Adipocyte (in vitro differentiated cells): ENCODE data around the gene MRPL49.

ENCODE experiments used
- DNase-seq: peaks from one replicate; pipeline ENCODE4 v3.0.0-alpha.2; 2015; ENCODE audit warnings: low read depth
- H3K27me3 ChIP-seq: replicated peaks from 2 replicates; pipeline ENCODE4 v1.7.0; 2013; ENCODE audit warnings: mild to moderate bottlenecking, low read length, moderate library complexity; ENCODE audit not compliant: control insufficient read depth, insufficient read depth
- H3K36me3 ChIP-seq: 2 replicates; pipeline ENCODE4 v1.7.0; 2013; ENCODE audit warnings: low read length, mild to moderate bottlenecking, moderate library complexity; ENCODE audit not compliant: control insufficient read depth, insufficient read depth, severe bottlenecking
- H3K4me1 ChIP-seq: 2 replicates; pipeline ENCODE4 v1.7.0; 2013; ENCODE audit warnings: mild to moderate bottlenecking, low read length, moderate library complexity; ENCODE audit not compliant: control insufficient read depth, insufficient read depth
- H3K4me3 ChIP-seq: 2 replicates; pipeline ENCODE4 v1.7.0; 2013; ENCODE audit warnings: mild to moderate bottlenecking, low read length, moderate library complexity
- H3K9ac ChIP-seq: 2 replicates; pipeline ENCODE4 v1.7.0; 2013; ENCODE audit warnings: mild to moderate bottlenecking, low read length, moderate library complexity
- H3K9me3 ChIP-seq: 2 replicates; pipeline ENCODE4 v1.7.0; 2013; ENCODE audit warnings: mild to moderate bottlenecking, low read length, moderate library complexity; ENCODE audit not compliant: control insufficient read depth

MRPL49 gene

DNA sequence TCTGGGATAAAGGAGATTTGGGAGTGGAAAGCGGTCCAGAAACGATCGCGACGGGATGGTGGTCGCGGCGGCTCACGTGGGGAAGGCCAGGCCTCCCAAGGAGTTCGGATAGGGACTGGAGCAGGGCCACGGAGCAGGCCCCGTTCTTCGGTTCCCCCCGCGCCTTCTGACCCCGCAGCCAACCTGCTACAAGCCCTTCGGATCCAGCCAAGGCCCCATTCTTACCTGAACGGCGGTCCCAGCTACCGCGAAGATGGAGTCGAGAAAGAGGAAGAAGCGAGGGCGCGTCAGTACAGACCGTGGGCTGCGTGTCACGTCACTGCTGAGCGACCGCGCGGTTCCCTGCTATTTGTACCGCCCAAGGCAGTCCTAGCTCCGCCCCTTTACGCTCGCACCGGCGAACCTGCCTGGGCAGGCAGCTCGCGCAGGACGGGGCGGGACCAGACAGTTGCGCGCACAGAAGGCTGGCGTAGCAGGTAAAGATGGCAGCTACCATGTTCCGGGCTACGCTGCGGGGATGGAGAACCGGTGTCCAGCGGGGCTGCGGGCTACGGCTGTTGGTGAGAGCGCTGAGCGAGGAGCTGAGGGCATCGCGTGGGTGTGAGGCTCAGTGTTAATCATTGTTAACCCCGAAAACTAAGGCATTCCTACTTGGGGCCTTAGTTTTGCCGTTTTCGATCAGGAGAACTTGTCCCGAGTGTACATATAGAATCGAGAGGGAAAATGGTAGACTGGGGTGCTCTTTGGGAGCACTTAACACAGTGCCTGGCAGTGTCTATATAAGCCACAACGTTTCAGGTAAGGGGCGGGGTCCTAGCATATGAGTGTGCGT, at the start of gene MRPL49, which contains the start of gene FAU:
Gene MRPL49 (plus strand): TSS at position 457 of the 832 bp plus-strand sequence. CDS start 26 bp downstream, at position 483.
Gene FAU (minus strand): TSS at position 270 of the 832 bp plus-strand sequence. CDS start 321 bp downstream, outside the sequence.
- Histone ChIP-seq H3K36me3 (peaks cover 60% of the 10 kb centered on the region), H3K4me3 (peak within 1 kb of the TSS; percentile 95), H3K27me3 (no peaks in the 10 kb centered on the region), H3K4me1 (peaks cover 14% of the 10 kb centered on the region), H3K9me3 (no peaks in the 10 kb centered on the region), H3K9ac (peak within 1 kb of the TSS; percentile 96)
- DNase-seq = peak; percentile 99

DNA sequence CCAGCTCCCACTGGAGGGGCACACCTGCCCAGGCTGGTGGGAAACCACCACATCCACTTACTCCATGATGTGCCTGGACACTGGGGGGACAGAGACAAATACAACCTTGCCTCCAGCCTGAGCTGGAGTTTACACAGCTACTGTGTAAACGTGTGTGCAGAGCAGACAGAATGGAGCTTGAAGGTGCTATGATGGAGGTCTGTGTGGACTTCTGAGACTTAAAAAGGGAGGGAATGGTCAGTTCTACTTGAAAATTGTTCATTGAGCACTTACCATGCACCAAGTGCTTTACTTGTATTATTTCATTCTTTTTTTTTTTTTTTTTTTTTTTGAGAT, 49.5 kb upstream of the MRPL49 start:
- DNase-seq = no peak
- H3K9ac ChIP-seq = no peak overlapping the region
- H3K4me1 ChIP-seq = no peaks in the 10 kb centered on the region
- no peak overlapping the region for H3K4me3 ChIP-seq
- no peaks in the 10 kb centered on the region for H3K36me3 ChIP-seq
- no peaks in the 10 kb centered on the region for H3K27me3 ChIP-seq
- no peaks in the 10 kb centered on the region for H3K9me3 ChIP-seq

DNA sequence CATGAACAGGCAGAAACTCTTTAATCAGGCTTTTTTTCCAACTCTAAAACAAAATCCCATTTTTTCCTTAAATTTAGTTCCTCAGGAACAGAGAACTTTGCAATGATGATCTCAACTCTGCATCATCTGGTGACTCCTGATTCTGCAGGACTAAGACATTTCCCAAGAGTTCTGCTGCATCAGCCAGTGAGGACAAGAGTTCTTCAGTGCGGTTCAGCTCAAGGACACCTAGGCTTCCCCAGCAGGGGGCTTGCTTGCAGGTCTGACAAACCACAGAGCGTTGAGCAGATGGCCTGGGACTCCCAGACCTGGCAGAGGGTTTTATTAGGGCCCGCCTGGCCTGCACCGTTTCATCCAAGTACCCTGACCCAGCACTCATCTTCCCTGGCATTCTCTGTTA, 44.7 kb upstream of the MRPL49 start:
- no peaks in the 10 kb centered on the region for H3K4me1 ChIP-seq
- DNase-seq = no peak
- H3K36me3 ChIP-seq = no peaks in the 10 kb centered on the region
- no peaks in the 10 kb centered on the region for H3K27me3 ChIP-seq
- H3K9ac ChIP-seq = no peak overlapping the region
- H3K4me3 ChIP-seq = no peak overlapping the region
- H3K9me3 ChIP-seq = no peaks in the 10 kb centered on the region

DNA sequence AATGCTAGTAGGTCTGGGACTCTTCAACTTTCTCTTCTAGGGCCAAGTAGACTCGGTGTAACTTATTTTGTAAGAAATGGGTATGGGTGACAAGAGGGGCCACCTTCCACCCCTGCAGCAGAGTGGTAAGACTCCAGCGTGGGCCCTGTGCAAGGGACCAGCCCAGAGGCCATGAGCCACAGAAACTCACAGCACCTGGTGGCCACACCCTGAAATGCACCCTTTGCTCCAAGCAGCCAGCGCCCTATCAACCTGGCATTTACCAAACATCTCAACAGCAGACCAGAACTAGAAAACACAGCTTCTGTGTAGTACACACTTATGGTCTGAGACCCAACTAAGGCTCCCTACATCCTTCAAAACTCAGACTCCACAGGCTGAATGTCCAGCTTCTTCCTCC, 44.0 kb upstream of the MRPL49 start:
- Histone ChIP-seq H3K36me3 (no peaks in the 10 kb centered on the region), H3K4me3 (no peak overlapping the region), H3K9me3 (no peaks in the 10 kb centered on the region), H3K27me3 (no peaks in the 10 kb centered on the region), H3K9ac (no peak overlapping the region), H3K4me1 (peaks cover under 1% of the 10 kb centered on the region)
- peak; percentile 34 for DNase-seq

DNA sequence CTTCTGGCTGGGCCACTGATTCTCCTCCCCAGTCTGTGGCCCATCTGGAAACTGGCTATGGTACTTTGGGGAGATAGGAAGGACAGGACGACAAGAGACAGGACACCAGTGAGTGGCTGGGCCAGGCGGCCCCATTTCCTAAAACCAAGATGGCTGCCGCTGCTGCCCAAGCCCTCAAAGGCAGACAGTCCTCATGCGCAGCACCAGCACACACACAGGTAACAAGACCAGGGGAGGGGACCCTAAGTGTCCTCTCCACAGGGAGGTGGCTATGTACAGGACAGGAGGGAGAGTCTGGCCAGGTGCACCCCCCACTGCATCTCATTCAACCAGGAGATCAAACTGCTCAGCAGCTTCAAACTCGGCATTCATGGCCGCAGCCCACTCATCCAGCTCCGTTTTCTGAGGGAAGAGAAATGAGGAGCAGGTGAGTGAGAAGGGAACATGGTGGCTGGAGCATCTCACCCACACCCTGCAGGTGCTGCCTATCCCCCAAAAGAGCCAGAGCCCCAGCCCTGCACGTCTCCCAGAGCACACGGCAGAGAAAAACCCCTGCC, 43.3 kb upstream of the MRPL49 start:
- no peaks in the 10 kb centered on the region for H3K27me3 ChIP-seq

DNA sequence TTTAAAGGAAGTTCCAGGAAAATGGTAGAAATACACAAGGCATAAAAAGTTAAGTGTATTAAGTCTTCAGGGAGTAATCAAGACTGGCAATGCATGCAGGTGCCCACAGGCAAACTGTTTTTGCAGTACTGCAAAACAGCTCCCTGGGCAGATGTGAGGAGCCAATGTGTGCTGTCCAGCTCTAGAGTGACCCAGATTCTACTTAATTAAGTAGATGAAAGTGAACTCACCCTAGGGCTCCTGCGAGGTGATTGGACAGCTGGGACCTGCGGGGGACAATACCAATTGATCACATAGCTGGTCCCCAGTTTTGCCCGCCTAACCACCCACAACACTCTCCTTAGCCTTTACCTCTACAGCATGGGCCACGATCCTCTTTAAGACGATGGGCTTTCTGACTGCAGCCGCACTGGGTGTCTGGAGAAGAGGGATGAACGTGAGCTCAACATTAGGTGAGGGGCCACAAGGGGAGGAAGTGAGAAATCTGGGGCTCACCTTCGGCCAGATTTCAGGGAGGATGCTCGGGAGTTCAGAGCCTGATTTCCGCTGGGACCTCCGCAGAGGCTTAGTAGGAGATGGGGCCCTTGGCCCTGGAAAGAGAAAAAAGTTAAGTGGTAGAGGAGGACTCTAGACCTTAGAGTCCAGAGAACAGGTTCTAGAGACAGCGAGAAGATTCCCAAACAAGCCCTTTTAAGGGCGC, 38.8 kb upstream of the MRPL49 start:
- no peak for DNase-seq
- Histone ChIP-seq H3K9ac (peak overlapping the region; percentile 97), H3K4me1 (peaks cover 18% of the 10 kb centered on the region), H3K36me3 (peaks cover 30% of the 10 kb centered on the region), H3K27me3 (no peaks in the 10 kb centered on the region), H3K4me3 (peak overlapping the region; percentile 97), H3K9me3 (no peaks in the 10 kb centered on the region)

More for the DNA sequence above, 43.3 kb upstream of the MRPL49 start:
- no peak for DNase-seq
- Histone ChIP-seq H3K4me1 (peaks cover 5% of the 10 kb centered on the region), H3K4me3 (no peak overlapping the region), H3K36me3 (no peaks in the 10 kb centered on the region), H3K9ac (no peak overlapping the region), H3K9me3 (no peaks in the 10 kb centered on the region)

DNA sequence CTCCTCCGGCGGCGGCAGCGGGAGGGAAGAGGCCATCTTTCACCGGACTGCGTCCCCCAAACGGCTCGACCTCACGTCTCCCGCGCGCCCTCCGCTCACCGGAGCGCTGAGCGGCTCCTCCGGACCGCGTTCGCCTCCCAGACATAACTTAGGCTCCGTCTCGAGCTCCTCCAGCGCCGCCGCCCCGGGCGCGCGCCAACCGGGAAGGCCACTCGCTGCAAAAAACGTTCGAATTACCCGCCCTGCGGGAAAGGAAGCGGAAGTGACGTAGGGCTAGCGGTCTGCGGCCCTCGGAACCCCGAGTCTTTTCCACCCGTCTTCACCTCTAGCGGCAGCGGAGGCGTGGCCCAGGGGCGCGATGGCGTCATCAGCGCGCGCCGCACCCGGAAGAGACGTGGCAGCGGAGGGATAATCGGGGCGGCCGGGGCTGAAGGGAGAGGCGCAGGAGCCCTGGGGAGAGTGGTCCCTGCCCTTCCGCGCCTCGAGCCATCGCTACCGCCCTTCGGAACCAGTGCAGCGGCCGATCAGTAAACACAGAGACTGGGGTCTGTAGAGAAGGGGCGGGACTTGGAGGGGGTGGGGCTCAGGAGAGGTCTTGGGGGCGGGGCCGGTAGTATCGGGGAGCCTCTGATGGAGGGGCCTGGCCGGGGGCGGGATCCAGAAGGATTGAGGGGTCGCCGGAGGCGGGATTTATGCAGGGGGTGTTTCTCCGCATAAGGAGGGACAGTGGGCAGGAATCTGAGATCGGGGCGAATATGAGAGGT, 38.1 kb upstream of the MRPL49 start, which contains the start of the genes CDCA5 and ZFPL1:
Gene CDCA5 (minus strand): TSS at position 207 of the 764 bp plus-strand sequence. CDS start 62 bp downstream, at position 145.
Gene ZFPL1 (plus strand): TSS at position 389 of the 764 bp plus-strand sequence. CDS start 477 bp downstream, outside the sequence.
- Histone ChIP-seq H3K4me1 (peaks cover 18% of the 10 kb centered on the region), H3K9ac (peak within 1 kb of the TSS; percentile 97), H3K27me3 (no peaks in the 10 kb centered on the region), H3K9me3 (no peaks in the 10 kb centered on the region), H3K4me3 (peak within 1 kb of the TSS; percentile 97), H3K36me3 (peaks cover 37% of the 10 kb centered on the region)
- peak; percentile 98 for DNase-seq

DNA sequence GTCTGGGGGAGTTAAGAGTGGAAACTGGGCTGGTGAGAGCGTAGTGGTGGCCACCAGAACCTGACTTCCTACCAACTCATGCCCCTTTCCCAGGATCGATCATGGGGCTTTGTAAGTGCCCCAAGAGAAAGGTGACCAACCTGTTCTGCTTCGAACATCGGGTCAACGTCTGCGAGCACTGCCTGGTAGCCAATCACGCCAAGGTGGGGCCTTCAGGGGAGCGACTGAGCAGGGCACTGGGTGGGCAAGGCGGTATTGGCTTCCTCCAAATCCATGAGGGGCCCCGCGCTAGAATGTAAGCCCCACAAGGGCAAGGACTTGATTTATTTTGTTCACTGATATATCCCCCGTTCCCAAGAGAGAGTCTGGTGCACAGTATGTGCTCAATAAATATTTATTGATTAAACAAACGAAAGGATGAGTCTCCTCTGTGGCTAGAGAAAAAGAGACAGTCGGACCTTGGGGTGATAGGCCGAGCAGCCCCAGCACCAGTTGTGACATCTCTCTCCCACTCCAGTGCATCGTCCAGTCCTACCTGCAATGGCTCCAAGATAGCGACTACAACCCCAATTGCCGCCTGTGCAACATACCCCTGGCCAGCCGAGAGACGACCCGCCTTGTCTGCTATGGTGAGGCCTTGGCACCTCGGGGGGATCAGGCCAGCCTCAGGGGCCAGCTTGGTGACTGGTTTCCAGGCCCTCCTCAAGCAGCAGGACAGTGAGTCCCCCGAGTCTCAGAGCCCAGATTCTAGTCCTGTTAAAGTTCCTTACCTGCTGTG, 37.3 kb upstream of the MRPL49 start:
- peak overlapping the region; percentile 97 for H3K4me3 ChIP-seq
- no peaks in the 10 kb centered on the region for H3K9me3 ChIP-seq
- peak; percentile 32 for DNase-seq
- H3K36me3 ChIP-seq = peaks cover 43% of the 10 kb centered on the region
- H3K27me3 ChIP-seq = no peaks in the 10 kb centered on the region
- peaks cover 18% of the 10 kb centered on the region for H3K4me1 ChIP-seq
- H3K9ac ChIP-seq = peak overlapping the region; percentile 97

DNA sequence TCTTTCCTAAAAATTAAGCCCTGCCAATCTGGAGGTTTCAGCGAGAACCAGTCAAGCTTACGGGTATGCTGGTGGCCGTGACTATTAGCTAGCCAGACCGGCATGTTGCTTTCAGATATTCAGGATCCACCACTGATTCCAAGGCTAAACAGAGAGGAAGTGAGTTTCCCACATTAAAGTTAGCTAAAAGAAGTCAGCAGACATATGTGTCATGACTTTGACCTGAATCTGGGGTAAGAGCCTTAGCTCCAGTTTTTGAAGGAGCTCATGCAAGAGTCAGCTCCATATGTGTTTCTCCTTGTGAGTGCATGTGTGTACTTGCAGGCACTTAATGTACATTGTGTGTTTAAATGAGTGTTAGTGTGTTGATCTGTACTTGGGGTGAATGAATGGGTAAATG, 36.7 kb upstream of the MRPL49 start:
- peak overlapping the region; percentile 97 for H3K9ac ChIP-seq
- H3K4me3 ChIP-seq = peak overlapping the region; percentile 97
- H3K36me3 ChIP-seq = peaks cover 43% of the 10 kb centered on the region
- no peaks in the 10 kb centered on the region for H3K9me3 ChIP-seq
- peaks cover 18% of the 10 kb centered on the region for H3K4me1 ChIP-seq
- no peak for DNase-seq
- H3K27me3 ChIP-seq = no peaks in the 10 kb centered on the region

DNA sequence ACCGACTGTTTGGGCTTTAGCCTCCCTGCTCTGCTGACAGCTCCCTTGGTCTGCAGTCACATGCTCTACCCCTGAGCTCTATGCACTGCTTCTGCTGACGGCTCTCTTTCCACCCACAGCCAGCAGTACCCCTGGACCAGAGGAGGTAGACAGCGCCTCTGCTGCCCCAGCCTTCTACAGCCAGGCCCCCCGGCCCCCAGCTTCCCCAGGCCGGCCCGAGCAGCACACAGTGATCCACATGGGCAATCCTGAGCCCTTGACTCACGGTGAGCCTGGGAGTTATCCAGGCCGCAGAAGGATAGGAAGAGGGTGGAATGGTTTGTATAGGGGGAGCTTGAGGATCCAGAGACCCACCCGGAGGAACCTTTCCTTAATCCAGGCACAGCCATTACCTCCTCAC, 35.3 kb upstream of the MRPL49 start:
- Histone ChIP-seq H3K4me3 (no peak overlapping the region), H3K9ac (no peak overlapping the region), H3K27me3 (no peaks in the 10 kb centered on the region), H3K4me1 (peaks cover 18% of the 10 kb centered on the region), H3K9me3 (no peaks in the 10 kb centered on the region), H3K36me3 (peaks cover 43% of the 10 kb centered on the region)
- no peak for DNase-seq
